Activated CD4-positive, alpha-beta T cell treated with anti-CD3 and anti-CD28 coated beads, Interleukin-2, amount 50 U/mL, for 48 hours (primary cell): Measurements from ENCODE around the gene ODAD2.
A peak's percentile ranks its signal among the peaks of the same experiment; 100 is the strongest.
"Not testable (repeated sequence)": the region's sequence is repeated elsewhere in the genome, so short reads cannot be mapped to it uniquely, and the experiment has no call there.

Experiments used
- DNase-seq, 2 experiments: peaks; one replicate each; pipeline ENCODE4 v3.0.0-alpha.2; 2020

The ODAD2 gene, protein sequence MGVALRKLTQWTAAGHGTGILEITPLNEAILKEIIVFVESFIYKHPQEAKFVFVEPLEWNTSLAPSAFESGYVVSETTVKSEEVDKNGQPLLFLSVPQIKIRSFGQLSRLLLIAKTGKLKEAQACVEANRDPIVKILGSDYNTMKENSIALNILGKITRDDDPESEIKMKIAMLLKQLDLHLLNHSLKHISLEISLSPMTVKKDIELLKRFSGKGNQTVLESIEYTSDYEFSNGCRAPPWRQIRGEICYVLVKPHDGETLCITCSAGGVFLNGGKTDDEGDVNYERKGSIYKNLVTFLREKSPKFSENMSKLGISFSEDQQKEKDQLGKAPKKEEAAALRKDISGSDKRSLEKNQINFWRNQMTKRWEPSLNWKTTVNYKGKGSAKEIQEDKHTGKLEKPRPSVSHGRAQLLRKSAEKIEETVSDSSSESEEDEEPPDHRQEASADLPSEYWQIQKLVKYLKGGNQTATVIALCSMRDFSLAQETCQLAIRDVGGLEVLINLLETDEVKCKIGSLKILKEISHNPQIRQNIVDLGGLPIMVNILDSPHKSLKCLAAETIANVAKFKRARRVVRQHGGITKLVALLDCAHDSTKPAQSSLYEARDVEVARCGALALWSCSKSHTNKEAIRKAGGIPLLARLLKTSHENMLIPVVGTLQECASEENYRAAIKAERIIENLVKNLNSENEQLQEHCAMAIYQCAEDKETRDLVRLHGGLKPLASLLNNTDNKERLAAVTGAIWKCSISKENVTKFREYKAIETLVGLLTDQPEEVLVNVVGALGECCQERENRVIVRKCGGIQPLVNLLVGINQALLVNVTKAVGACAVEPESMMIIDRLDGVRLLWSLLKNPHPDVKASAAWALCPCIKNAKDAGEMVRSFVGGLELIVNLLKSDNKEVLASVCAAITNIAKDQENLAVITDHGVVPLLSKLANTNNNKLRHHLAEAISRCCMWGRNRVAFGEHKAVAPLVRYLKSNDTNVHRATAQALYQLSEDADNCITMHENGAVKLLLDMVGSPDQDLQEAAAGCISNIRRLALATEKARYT

GRCh38 chr10:27998954-27999275 lies at the start of gene ODAD2:
Gene ODAD2 (minus strand): TSS chr10:27999079. CDS start chr10:27995142, 3,937 bp downstream.
- no peak for DNase-seq

DNA sequence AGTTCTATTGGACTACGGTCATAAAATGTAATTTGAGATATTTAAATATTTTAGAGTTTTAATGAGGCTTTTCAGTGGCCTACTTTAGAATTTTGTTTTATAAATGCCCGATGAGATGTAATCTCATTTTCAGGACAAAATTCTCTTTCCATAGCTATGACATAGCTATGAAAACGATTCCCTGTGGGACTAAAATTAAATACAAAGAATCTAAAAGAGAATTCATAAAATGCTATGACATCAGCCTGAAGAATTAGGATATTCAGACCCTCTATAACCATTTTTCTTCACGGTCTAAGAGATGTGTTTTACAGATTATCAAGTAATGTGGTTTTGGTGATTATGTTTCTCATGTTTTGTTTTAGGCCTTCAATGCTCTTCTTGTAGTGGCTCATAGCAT lies 48.2 kb upstream of the ODAD2 start:
- no peak for DNase-seq

- DNase-seq = no peak
These were observed 47.7 kb upstream of the ODAD2 start for GRCh38 chr10:28046579-28046978.

DNA sequence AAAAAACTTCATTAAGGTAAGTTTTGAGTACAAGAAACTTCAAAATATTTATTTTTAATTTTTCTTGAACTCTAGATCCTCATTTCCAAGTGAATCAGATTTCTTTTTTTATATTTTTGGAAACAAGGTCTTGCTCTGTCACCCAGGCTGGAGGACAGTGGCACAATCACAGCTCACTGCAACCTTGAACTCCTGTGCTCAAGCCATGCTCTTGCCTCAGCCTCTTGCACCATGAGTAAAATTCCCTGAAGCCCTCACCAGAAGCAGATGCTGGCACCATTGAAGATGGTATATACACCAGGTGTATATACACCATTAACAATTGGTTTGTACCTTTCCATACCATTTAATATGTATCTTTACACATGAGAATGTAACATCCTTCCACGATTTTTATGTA lies 45.1 kb upstream of the ODAD2 start:
- DNase-seq = no peak

GRCh38 chr10:28036587-28036986 lies 37.7 kb upstream of the ODAD2 start:
- DNase-seq = no peak

DNA sequence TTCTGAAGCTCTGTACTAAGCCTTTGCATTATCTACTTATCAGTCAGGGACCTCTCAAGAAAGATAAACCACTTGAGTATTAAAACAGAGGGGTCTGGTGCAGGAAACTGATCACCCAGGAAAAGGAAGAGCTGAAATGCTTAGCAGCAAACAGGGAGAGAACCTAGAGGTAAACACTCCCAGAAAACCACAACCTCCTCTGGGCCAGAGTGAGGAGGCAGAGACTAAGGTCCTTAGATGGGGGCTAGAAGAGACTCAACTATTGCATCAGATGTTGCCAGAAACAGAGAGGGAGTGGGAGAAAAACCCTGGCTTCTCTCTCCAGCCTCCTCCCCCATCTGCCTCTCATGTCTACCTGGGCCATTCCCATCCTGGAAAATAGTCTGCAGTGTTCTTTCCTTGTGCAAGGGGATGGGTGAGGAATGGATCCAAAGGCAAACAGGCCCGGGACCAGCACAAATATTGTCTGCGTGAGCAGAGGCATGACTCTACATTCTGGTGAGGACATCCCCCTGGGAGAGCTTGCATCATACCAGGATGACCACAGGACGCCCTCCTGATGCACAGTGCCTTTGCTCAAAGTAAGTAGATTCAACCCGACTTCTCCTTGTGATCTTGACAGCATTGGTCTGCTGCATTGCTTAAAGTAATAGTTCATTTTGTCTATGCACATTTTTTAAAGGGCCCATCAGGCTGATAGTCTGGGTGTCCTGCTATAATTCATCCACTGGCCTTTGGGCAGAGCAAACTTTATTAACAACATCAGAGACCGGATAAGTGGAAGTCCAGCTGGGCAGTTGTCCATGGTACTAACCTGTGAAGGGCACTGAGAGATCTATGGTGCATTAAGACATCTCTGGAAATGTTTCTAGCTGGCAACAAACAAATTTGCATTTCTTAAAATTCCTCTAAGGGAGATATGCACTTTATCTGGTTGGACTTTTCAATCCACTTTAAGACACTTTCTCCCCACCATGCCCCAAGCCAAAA lies 22.4 kb upstream of the ODAD2 start:
- no peak for DNase-seq

DNA sequence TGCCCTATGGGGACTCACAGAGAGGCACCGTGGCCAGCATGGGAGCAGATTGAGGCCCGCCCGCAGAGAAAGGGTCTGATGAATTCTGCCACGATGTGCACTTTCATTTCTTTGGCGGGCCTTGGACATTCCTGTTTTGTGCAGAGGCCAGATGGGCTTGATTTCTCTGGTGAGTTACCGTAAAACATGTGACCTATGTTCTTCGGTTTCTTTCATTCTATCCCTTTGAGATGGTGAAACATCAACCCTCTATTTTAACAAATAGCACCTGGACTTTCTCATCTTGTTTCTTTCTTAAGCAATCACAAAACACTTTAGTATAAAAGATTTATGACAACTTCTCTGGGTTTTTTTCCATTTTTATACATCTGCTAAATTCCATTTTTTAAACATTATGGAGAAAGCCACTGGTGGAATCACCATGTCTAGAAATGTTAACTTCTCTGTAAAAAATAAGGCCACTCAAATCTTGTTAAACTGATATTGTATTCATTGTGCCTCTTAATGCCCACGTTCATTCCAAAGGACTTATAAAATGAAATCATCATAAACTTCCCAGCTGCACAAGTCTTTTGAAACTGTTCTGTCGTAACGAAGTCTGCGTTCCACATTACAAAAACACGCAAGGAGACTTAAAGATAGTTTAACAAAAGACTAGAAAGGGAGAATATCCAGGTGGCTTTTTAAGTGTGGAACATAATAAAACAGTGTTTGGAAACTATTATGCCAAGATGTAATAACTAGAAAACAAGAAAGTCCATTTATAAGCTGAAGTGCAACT lies 21.4 kb upstream of the ODAD2 start:
- DNase-seq = no peak

GRCh38 chr10:28014651-28015050 lies 15.8 kb upstream of the ODAD2 start:
- DNase-seq = no peak

DNA sequence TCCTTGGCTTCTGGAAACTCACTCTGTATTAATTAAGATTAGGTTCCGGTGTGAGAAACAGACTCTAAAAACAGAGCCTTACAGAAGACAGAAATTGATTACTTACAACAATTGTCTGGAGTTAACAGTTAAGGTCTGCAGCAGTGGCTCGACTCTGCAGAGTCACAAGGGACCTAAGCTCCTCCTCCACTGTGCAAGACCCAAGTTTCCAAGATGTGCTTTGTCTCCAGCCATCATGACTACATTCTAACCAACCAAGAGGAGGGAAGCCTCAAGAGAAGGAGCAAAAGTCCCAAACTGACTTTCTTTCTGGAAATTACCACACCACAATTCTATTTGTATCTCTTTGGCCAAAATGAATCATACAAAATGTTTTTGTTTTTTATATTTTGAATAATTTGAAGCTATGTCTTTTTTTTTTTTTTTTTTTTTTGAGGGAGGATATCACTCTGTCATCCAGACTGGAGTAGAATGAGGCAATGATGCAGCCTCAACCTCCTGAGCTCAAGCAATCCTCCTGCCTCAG lies 14.2 kb upstream of the ODAD2 start:
- DNase-seq = no peak

- no peak for DNase-seq
These were observed 11.9 kb upstream of the ODAD2 start for GRCh38 chr10:28010821-28011220.

GRCh38 chr10:28008054-28008453 lies 9.2 kb upstream of the ODAD2 start:
- no peak for DNase-seq

DNA sequence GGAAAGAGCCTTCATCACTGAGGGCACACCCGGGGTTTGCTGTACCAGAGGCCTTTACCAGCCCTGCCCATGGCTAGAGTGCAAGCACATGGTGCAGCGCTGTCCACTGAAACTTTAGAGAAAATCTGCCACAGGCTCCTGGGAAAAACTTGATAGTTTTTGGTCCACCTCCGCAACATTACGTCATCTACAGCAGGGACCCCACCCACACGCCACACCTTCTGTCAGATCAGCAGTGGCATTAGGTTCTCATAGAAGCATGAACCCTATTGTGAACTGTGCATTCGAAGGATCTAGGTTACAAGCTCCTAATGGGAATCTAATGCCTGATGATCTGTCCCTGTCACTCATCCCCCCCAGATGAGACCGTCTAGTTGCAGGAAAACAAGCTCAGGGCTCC lies 2.5 kb upstream of the ODAD2 start:
- no peak for DNase-seq

DNA sequence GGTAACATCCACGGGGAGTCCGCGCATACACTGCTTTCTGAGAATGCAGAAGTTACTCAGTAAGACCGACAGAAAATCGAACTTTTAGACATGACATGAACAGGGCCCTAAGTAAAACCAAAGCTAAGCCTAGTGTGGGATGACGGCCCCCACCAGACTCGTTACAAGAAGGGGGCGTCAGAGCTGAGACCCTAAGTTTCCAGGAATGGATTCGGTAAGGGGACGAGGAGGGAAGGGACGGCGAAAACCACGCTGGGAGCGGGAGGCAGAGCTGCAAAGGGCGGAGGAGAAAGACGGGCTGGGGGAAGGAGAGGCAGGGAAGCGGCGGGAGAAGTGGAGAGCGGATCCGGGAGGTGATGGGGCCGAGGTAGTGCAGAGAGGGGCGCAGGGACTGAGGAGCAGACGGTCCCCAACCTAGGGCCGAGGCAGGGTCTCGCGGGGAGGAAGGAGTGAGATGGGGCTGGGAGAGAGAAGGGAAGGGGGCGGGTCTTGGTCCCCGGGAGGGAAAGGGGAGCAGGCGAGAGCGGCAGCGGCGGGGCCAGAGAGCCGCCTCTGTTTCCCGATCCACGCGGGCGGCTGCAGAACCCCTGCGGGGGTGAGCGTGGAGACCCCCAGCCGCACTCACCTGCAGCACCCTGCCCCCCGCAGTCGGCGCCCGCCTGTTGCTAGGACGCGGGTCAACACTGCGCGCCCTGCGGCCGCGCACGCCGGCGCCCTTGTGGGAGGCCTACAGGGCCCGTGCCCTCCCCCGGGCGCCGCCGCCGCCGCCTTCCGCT lies 513 bp downstream of the ODAD2 start:
- DNase-seq = peak; percentile 15 to 19

DNA sequence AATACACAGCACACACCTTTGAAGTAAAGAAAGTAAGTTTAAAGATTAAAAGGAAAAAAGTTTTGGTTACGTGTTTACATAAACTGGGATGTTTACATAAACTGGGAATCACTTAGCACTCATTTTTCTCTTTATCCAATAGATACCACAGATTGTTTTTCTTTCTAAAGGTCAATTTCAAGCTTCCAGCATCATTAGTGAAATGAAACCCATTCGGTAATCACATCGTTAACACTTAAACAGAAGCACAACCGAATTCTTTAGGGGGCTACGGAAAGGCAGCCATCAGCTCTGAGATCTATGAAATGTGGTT lies 1.1 kb downstream of the ODAD2 start:
- DNase-seq = no peak

GRCh38 chr10:27995311-27995710 lies 3.6 kb downstream of the ODAD2 start:
- no peak for DNase-seq

GRCh38 chr10:27989357-27989756 lies 9.5 kb downstream of the ODAD2 start:
- not testable (repeated sequence) for DNase-seq

DNA sequence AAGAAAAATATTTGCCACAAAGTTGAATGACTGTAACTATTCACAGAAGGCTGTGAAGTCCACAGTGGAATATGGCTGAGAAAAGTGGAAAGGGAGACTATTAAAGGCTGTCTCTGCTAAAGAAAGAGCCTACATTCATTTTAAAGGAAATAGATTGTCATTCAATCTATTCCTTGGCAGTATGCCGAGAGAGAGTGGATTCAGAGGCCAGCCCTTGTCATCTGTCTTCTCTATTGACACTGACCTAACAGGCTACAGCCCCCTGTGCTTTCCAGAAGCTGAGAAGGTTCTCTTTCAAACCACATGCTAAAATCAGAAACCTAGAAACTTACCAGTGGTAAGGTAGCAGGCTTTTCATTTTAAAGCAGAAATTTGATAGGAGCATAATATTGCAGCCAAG lies 12.1 kb downstream of the ODAD2 start:
- no peak for DNase-seq

DNA sequence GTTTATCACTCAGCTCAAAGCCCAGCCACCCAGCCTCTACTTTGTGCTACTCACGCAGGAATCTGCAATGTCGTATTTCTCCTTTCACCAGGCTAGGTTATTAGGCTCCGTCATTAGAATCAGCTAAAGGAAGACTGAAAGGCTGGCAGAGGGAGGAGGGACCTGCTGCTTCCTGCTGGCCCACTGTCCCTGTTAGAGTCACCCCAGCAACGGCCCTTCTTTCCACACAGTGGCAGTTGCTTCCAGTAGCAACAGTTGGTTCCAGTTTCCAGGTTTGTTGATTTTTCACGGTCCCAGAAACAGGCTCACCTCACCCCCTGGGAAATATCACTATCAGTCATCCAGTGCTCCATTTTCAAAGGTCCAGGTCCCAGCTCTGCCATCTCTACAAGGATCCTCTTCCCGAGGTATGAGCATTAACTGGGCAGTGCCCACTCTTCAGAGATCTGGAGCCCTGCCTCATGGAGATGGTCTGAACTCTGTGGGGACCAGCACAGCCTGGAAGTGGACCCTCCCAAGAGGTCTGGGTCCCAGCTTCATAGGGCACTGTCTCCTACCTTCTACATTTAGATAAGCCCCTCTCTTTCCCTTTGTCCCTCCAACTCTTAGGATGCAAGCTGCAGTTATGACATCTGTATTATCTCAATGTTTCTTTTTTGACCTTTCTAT lies 15.9 kb downstream of the ODAD2 start:
- DNase-seq = no peak

- no peak for DNase-seq
These were observed 17.1 kb downstream of the ODAD2 start for GRCh38 chr10:27981744-27982143.

- not testable (repeated sequence) for DNase-seq
These were observed 28.1 kb downstream of the ODAD2 start for GRCh38 chr10:27970795-27971194.
